ENCODE results near the gene SMAGP. TPM values are rescaled to one million over a fixed set of nuclear protein-coding genes. Genes with fewer than 3 reads are reported as not detected.

SMAGP gene
- total and polyA plus RNA-seq, 2 experiments from 2014 or later: 18.8 to 35.0 TPM

GRCh38 chr12:51240971-51241370, 29.2 kb downstream of the SMAGP start:
- Histone ChIP-seq H2AFZ (no peak overlapping the region), H3K9ac (peak overlapping the region; percentile 7; the same call in 1 of the 2 replicates), H3K9me3 (ENCODE audit: low read depth) (no peaks in the 10 kb centered on the region), H3K4me2 (ENCODE audit: unreplicated experiment) (peak overlapping the region; percentile 10), H3K9me2 (ENCODE audit: insufficient read depth) (no peaks in the 10 kb centered on the region), H3K27me3 (replicated peaks; ENCODE audit: insufficient read depth) (no peaks in the 10 kb centered on the region), H3K4me3 (no peak overlapping the region), H3F3A (ENCODE audit: insufficient read depth) (peaks cover 27% of the 10 kb centered on the region; the same call in 1 of the 2 replicates), H4K20me1 (ENCODE audit: insufficient read depth) (no peaks in the 10 kb centered on the region), H3K36me3 (ENCODE audit: low read depth) (peaks cover 49% of the 10 kb centered on the region), H3K27ac (peak overlapping the region; percentile 39), H3K4me1 (ENCODE audit: insufficient read depth) (peaks cover 24% of the 10 kb centered on the region), H3K79me2 (ENCODE audit: insufficient read depth) (peaks cover 64% of the 10 kb centered on the region)
- DNase-seq: peak; percentile 62
- TF ChIP-seq EZH2phosphoT487 (IDR thresholded peaks at IDR 0.05; ENCODE audit: insufficient read depth, low read depth) (no peak), EZH2 (IDR thresholded peaks at IDR 0.05; ENCODE audit: insufficient read depth, poor library complexity, severe bottlenecking) (no peak)
- 61 to 69% methylated on average over 2 of the region's 2 CpGs for WGBS, 2 experiments (ENCODE audit: low coverage in 1 of 2, low lambda C conversion rate in 2 of 2, missing lambda C conversion rate in 2 of 2)
- in situ Hi-C loops (cut with MboI): no loop called here

- in situ Hi-C loops (cut with MboI): no loop called here
- Histone ChIP-seq H3F3A (ENCODE audit: insufficient read depth) (peaks cover 21% of the 10 kb centered on the region; the same call in 1 of the 2 replicates), H3K9ac (peak within 1 kb of the TSS; percentile 100), H3K9me3 (ENCODE audit: low read depth) (no peaks in the 10 kb centered on the region), H3K27me3 (replicated peaks; ENCODE audit: insufficient read depth) (no peaks in the 10 kb centered on the region), H3K4me2 (ENCODE audit: unreplicated experiment) (peak within 1 kb of the TSS; percentile 86), H2AFZ (peak within 1 kb of the TSS; percentile 92), H3K4me3 (peak within 1 kb of the TSS; percentile 98), H3K27ac (peak within 1 kb of the TSS; percentile 100), H3K9me2 (ENCODE audit: insufficient read depth) (no peaks in the 10 kb centered on the region), H3K79me2 (ENCODE audit: insufficient read depth) (peaks cover 44% of the 10 kb centered on the region), H3K4me1 (ENCODE audit: insufficient read depth) (peaks cover 19% of the 10 kb centered on the region), H3K36me3 (ENCODE audit: low read depth) (peaks cover 30% of the 10 kb centered on the region), H4K20me1 (ENCODE audit: insufficient read depth) (no peaks in the 10 kb centered on the region)
- peak; percentile 97 for DNase-seq
- 0 to 1% methylated on average over 54 to 70 of the region's 70 CpGs for WGBS, 2 experiments (ENCODE audit: low coverage in 1 of 2, low lambda C conversion rate in 2 of 2, missing lambda C conversion rate in 2 of 2)
- TF ChIP-seq EZH2 (IDR thresholded peaks at IDR 0.05; ENCODE audit: insufficient read depth, poor library complexity, severe bottlenecking) (no peak), EZH2phosphoT487 (IDR thresholded peaks at IDR 0.05; ENCODE audit: insufficient read depth, low read depth) (no peak)
Measured at GRCh38 chr12:51238510-51239334, 31.5 kb downstream of the SMAGP start, which contains the start of gene DAZAP2. Gene DAZAP2, plus strand, starts transcription at chr12:51238826. Its CDS starts 82 bp downstream, at chr12:51238908.

GRCh38 chr12:51238037-51238509, 32.1 kb downstream of the SMAGP start:
- Histone ChIP-seq H2AFZ (peak overlapping the region; percentile 92), H3K27ac (peak overlapping the region; percentile 100), H3K9me3 (ENCODE audit: low read depth) (no peaks in the 10 kb centered on the region), H3F3A (ENCODE audit: insufficient read depth) (peaks cover 15% of the 10 kb centered on the region; the same call in 1 of the 2 replicates), H4K20me1 (ENCODE audit: insufficient read depth) (no peaks in the 10 kb centered on the region), H3K27me3 (replicated peaks; ENCODE audit: insufficient read depth) (no peaks in the 10 kb centered on the region), H3K4me3 (peak overlapping the region; percentile 98), H3K4me1 (ENCODE audit: insufficient read depth) (peaks cover 19% of the 10 kb centered on the region), H3K4me2 (ENCODE audit: unreplicated experiment) (peak overlapping the region; percentile 86), H3K36me3 (ENCODE audit: low read depth) (peaks cover 24% of the 10 kb centered on the region), H3K79me2 (ENCODE audit: insufficient read depth) (peaks cover 38% of the 10 kb centered on the region), H3K9me2 (ENCODE audit: insufficient read depth) (no peaks in the 10 kb centered on the region), H3K9ac (peak overlapping the region; percentile 100)
- TF ChIP-seq EZH2 (IDR thresholded peaks at IDR 0.05; ENCODE audit: insufficient read depth, poor library complexity, severe bottlenecking) (no peak), EZH2phosphoT487 (IDR thresholded peaks at IDR 0.05; ENCODE audit: insufficient read depth, low read depth) (no peak)
- peak; percentile 31 for DNase-seq
- 13 to 15% methylated on average over 10 of the region's 10 CpGs for WGBS, 2 experiments (ENCODE audit: low coverage in 1 of 2, low lambda C conversion rate in 2 of 2, missing lambda C conversion rate in 2 of 2)
- in situ Hi-C loops (cut with MboI): no loop called here

- no peaks in the 10 kb centered on the region for H4K20me1 ChIP-seq (ENCODE audit: insufficient read depth)
- peaks cover 4% of the 10 kb centered on the region for H3K4me1 ChIP-seq (ENCODE audit: insufficient read depth)
- no peak overlapping the region for H3K4me3 ChIP-seq
- H3F3A ChIP-seq (ENCODE audit: insufficient read depth): no peaks in the 10 kb centered on the region
- no peak for TF ChIP-seq EZH2phosphoT487 (IDR thresholded peaks at IDR 0.05; ENCODE audit: insufficient read depth, low read depth)
- TF ChIP-seq EZH2 (IDR thresholded peaks at IDR 0.05; ENCODE audit: insufficient read depth, poor library complexity, severe bottlenecking): no peak
- in situ Hi-C loops (cut with MboI): no loop called here
- H3K79me2 ChIP-seq (ENCODE audit: insufficient read depth): peaks cover 4% of the 10 kb centered on the region
- DNase-seq: no peak
- H2AFZ ChIP-seq: no peak overlapping the region
- H3K36me3 ChIP-seq (ENCODE audit: low read depth): no peaks in the 10 kb centered on the region
- H3K4me2 ChIP-seq (ENCODE audit: unreplicated experiment): no peak overlapping the region
- no peak overlapping the region for H3K27ac ChIP-seq
- no peaks in the 10 kb centered on the region for H3K27me3 ChIP-seq (replicated peaks; ENCODE audit: insufficient read depth)
- no peaks in the 10 kb centered on the region for H3K9me2 ChIP-seq (ENCODE audit: insufficient read depth)
- WGBS, 2 experiments (ENCODE audit: low coverage in 1 of 2, low lambda C conversion rate in 2 of 2, missing lambda C conversion rate in 2 of 2): 74 to 80% methylated on average over 5 of the region's 5 CpGs
- no peak overlapping the region for H3K9ac ChIP-seq
- H3K9me3 ChIP-seq (ENCODE audit: low read depth): no peaks in the 10 kb centered on the region
Measured at GRCh38 chr12:51234530-51234929, 35.7 kb downstream of the SMAGP start.
